HG03520 (cell line): ENCODE results near the gene MBNL1.
"Not testable (repeated sequence)": the region's sequence is repeated elsewhere in the genome, so short reads cannot be mapped to it uniquely, and the experiment has no call there.

Experiments
- ATAC-seq: cut with Tn5 transposase; IDR thresholded peaks from one replicate; pipeline ENCODE4 v1.9.1; 2021; ENCODE audit warnings: mild to moderate bottlenecking, moderate library complexity; ENCODE audit not compliant: unreplicated experiment

Gene MBNL1

DNA sequence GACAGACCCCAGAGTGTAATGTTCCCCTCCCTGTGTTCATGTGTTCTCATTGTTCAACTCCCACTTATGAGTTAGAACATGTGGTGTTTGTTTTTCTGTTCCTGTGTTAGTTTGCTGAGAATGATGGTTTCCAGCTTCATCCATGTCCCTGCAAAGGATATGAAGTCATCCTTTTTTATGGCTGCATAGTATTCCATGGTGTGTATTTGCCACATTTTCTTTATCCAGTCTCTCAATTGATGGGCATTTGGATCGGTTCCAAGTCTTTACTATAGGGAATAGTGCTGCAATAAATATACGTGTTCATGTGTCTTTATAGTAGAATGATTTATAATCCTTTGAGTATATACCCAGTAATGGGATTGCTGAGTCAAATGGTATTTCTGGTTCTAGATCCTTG is 98.5 kb downstream of the MBNL1 start:
- not testable (repeated sequence) for ATAC-seq

- ATAC-seq: not testable (repeated sequence)
These were observed 103.9 kb downstream of the MBNL1 start for GRCh38 chr3:152372633-152373032.

DNA sequence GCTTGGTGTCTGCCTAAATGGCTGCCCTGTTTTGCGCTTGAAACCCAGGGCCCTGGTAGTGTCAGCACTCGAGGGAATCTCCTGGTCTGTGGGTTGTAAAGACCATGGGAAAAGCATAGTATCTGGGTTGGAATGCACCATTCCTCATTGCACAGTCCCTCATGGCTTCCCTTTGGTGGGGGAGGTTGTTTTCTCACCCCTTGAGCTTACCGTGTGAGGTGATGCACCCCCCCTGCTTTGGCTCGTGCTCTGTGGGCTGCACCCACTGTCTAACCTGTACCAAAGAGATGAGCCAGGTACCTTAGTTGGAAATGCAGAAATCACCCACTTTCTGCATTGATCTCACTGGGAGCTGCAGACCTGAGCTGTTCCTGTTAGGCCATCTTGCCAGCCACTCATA is 104.7 kb downstream of the MBNL1 start:
- no peak for ATAC-seq

DNA sequence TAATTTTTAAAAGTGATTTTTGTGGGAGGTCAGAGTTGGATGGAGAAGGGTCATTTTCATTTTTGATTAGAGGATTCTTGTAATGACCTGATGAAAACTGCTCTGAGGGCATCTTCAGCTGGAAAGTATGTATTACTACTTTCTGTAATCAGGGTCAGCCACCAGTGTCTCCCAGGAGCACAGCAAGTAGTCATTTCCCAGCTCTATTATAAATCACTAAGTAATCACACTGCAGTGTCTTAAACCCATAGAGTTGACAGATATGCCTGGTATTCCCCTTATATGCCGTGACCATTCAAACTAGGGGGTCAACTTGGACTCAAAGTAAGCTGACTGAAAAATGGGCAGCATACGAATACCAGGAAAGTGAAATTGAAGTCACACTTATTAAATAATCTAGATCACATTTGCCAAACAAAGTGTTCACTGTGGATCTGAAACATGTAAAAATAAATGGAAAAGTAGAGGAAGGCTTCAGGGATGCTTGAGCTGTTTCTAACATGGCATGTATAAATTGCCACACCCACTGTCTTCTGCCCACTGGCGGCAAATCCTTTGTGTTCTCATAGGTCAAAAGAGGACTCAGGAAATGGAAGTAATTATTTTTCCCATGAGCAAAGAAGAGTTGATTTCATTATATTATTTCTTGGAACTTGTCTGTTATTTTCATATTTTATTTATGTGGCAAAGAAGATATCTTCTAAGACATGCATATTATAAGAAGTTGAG is 105.7 kb downstream of the MBNL1 start:
- peak; percentile 39 for ATAC-seq

DNA sequence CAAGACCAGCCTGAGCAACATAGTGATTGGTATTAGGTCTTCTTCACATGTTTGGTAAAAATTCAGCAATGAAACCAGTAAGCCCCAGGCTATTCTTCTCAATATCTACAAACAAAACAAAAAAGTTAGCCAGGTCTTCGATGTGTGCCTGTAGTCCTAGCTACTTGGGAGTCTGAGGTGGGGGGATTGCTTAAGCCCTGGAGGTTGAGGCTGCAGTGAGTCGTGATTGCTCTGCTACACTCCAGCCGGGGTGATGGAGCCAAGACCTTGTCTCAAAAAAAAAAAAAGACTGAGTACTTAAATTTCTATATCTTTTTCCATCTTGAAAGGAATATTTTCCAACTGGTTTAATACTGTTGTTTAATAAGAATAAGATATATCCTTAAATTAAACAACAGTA is 106.8 kb downstream of the MBNL1 start:
- ATAC-seq: no peak

DNA sequence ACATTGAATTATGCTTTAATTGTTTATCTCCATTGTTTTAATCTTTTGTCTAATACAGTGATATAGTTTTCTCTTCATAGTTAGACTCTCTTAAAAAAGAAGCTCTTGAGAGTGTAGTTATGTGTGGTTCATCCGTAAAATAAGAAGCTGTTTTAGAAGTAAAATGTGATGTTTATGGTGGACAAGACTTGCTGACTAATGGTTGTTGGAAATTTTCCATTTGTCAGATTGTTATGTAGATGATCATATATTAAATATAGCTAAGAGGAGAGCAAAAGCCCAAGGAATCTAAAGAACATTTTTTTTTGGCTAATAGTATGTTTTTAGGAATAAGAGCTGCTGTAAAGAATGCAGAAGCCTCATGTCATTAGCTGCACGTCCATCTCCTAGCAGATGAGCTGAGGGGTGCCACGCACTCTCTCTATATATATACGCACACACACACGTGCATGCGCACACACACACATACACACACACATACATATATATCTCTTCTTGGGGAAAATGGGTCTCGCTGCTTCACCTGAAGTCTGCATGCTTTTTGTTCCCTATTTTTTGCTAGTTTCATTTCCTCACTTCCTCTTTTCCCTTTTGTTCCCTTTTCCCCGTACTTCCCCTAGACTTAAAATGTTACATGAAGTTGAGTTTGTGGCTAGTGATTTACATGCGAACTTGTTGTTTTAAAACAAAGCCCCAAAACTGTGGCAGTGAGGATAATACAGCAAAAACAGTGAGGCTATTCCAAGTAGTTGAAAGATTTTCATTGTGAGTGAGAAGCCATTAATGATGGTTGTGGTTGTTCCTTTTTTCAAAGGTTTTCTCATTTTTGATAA is 107.8 kb downstream of the MBNL1 start:
- ATAC-seq: peak; percentile 72

GRCh38 chr3:152377184-152377570 is 108.4 kb downstream of the MBNL1 start:
- no peak for ATAC-seq

DNA sequence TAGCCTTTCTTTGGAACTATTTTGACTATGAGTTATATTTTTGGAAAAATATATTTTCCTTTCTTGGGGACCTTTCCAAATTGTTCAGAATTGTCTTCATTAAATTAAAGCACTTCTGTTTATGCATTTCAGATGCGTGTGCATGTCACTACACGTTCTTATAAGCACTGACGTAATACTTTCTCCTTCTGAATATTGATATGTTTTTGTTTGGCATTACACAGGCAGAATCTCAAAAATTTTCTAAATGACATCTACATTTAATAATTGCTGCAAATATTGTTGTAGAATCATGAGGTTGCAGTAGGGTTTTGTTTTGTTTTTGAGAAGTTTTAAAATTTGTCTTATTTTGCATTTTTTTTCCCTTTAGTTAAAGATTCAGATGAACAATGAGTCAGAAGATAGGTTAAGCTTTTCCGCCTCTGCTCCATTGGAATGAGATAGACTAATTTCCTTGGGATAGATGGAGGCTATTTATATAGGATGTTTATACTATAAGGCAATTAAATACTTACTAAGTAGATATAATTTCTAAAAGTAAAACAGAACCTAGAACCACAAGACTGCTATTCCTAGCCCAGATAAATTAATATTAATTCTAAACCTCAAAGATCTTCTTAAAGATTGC is 110.8 kb downstream of the MBNL1 start:
- no peak for ATAC-seq

DNA sequence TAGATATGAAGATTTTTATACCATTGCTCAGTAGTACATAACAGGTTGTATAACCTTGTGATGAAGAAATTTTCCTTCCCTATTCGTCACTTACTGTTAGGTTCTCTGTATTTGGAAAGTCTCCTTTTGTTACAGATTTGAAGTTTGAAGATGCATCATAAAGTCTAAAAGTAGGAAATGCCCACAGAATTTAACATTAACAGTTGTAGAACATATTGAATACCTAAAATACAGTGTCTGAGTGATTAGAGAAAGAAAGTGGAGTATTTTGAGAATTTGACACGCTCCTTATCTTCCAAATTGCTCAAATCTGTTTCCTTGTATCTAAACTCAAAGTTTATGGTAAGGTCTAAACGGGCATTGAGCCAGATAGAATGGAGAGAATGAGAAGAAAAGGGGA is 111.3 kb downstream of the MBNL1 start:
- ATAC-seq: no peak

DNA sequence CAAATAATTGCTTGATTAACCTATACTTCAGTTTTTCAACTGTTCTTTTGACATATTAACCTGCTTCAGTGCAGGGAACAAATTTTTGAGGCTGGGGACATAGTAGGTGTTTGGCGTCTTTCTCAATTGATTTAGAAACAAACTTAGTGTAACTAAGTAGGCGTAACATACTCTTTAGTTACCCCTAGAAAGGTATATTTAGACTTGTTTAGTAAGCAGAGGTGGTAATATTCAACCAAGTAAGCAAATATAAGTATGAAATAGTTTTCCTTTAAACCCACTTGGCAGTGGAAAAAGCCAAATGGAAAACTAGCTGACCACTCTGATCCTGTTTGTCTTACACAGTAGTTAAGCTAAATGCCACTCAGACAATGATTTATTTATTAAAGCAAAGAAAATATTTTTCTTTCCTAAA is 113.2 kb downstream of the MBNL1 start:
- ATAC-seq: peak; percentile 34

DNA sequence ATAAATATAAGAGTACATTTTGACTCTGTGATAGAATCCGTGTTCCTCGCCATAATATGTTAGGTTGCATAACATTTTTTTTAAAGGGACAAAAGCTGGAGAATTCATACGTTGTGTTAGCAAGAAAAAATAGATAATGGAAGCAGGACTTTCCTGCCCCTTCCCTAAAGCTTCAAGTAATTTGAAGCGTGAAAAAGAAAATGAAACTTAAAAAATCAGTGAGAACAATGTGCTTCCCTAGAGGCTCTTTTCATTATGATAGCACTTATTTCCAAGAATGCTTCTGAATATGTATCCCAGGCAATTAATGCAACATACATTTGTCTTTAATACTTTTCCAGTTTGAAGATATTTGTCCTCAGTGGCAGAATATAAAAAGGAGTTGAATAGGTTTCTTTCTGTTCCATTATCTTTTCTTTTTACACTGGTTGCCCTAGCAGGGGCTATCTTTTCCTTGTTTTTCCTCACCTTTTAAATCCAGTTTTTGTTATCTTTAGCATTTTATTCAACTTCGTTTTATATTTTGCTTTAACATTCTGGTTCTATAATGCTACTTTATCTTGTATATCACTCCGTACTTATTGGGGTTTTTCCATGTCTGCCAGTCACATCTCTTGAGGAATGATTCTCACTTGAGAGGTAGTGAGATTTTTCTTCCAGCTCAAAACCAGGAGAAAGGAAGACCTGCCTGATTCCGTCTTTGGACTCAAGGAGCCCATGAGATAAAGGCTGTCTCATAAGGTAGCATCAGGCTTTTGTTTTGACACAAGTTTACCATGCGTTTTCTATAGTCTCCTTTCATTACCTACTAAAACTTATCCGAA is 113.8 kb downstream of the MBNL1 start:
- ATAC-seq: no peak

- no peak for ATAC-seq
These were observed 114.4 kb downstream of the MBNL1 start for GRCh38 chr3:152383136-152383606.

- no peak for ATAC-seq
These were observed 115.7 kb downstream of the MBNL1 start for GRCh38 chr3:152384412-152384811.

GRCh38 chr3:152385761-152386160 is 117.0 kb downstream of the MBNL1 start:
- no peak for ATAC-seq

DNA sequence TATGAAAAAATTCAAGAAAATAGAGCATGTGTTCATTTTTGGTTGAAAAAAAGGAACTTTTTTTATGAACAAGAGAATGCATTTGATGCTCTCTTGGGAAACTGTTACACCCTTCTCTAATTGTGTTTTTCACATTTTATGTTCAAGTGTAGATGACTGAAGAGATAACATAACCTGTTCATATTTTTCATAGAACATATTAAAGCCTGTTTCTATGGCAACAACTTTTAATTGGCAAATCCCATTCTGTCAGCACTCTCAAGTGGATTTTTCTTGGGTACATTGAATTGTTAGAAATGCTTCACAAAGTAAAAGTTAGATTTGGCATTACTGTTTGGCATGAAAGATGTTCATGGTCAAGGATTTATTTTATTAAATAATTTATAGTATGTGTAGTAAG is 117.5 kb downstream of the MBNL1 start:
- no peak for ATAC-seq

- no peak for ATAC-seq
These were observed 119.9 kb downstream of the MBNL1 start for GRCh38 chr3:152388631-152389030.

DNA sequence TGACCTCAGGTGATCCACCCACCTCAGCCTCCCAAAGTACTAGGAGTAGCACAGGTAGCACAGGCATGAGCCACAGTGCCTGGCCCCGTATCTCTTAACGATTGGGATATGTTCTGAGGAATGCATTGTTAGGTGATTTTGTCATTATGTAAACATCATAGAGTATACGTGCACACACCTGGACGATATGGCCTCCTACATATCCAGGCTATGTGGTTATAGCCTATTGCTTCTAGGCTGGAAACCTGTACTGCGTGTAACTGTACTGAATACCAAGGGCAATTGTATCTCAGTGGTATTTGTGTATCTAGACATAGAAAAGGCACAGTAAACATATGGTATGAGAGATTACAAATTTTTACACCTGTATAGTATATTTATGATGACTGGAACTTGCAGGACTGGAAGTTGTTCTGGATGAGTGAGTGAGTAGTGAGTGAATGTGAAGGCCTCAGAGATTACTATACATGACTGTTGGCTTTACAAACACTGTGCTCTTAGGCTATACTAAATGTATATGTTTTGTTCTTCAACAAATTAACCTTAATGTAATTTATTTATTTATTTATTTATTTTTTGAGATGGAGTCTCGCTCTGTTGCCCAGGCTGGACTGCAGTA is 120.7 kb downstream of the MBNL1 start:
- no peak for ATAC-seq

DNA sequence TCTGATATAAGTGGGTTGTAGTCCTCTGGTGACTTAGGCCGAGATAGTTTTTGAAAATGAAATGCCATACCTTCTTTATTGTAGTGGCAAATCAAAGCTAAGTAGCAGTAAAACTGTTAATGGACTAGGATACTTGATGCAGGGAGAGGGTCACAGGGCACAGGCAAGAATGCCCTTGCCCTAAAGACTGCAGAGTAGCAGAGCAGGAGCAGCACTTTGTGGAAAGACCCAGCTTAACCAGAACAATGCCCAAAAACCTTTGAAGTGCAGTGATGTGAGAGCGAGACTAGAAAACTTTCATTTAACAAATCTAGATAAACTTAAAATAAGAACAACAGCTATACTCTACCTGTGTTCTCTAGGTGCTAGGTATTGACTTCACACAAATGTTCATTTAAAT is 121.9 kb downstream of the MBNL1 start:
- no peak for ATAC-seq

DNA sequence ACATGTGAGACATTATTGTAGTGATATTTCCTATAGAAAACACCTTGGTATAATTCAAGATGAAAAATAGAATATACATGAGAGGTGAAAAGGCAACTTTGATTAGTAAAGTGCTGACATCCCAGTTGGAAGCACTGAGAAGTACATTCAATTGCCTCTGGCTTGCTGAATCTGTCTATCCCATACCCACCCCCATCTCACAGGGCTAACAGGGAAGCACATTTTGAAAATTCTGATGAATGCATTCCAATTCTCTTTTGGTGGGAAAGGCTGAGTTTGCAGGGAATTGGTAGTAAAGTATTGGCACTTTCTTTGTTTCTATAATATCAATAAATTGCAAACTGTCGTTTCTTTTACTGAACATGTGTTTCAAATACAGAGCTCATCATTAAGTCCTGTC is 122.9 kb downstream of the MBNL1 start:
- ATAC-seq: no peak

DNA sequence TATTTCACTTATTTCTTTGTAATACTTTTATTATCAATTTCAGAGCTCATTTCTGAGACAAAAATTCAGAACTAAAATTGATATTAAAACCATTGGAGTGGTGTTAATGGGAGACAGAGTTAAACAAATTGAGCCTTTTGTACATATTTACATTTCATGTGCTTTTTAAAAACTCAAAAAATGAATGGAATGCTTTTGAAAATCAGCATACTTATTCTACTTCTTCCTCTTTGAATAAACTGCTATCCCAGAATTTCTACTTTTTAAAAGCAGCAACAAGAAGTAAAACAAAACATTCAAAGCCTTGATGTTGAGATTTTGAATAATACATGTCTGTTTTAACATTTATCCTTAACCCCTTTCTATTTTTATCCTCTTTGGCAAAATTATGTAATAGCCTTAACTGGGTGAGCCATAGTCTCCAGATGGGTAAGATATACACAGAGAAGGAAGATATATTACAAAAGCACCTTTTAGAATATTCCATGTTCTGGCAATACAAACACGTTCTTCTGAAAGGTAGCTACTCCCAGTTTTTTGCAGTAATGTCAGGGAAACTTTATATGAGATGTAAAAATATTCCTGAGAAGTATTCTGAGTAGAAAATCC is 123.6 kb downstream of the MBNL1 start:
- no peak for ATAC-seq
